GM21381 (cell line): ENCODE results near the gene SORCS2.
"Not testable (repeated sequence)": the region's sequence is repeated elsewhere in the genome, so short reads cannot be mapped to it uniquely, and the experiment has no call there.

Experiments used
- ATAC-seq: cut with Tn5 transposase; IDR thresholded peaks from one replicate; pipeline ENCODE4 v1.9.1; 2021; ENCODE audit warnings: mild to moderate bottlenecking, moderate library complexity; ENCODE audit not compliant: unreplicated experiment

The SORCS2 gene

GRCh38 chr4:7431696-7432530 is 239.6 kb downstream of the SORCS2 start:
- no peak for ATAC-seq

- no peak for ATAC-seq
These were observed 240.4 kb downstream of the SORCS2 start for GRCh38 chr4:7432531-7433375.

- ATAC-seq: no peak
These were observed 241.2 kb downstream of the SORCS2 start for GRCh38 chr4:7433376-7434140.

- ATAC-seq: no peak
These were observed 241.9 kb downstream of the SORCS2 start for GRCh38 chr4:7434141-7434765.

DNA sequence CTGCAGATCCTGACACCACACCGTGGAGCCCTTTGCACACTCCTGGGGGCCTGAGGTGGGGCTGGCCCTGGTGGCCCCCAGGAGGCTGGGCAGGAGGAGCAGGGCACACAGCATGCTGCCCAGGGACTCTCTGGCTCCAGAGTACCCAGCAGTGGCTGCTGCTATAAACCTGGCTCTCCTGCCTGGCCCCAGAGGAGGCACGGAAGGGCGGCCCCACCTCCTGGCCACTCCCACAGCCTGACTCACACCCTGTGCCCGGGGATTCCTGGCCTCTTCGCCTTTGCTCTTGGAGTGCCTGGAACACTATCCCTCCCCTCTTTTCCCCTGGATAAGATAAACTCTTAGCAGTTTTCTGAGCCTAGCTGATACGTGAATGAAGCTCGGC is 242.4 kb downstream of the SORCS2 start, which contains the start of gene PSAPL1:
Gene PSAPL1 (minus strand): TSS at position 165 of the 385 bp plus-strand sequence. CDS start 51 bp downstream, at position 114.
- ATAC-seq: no peak

- no peak for ATAC-seq
These were observed 243.2 kb downstream of the SORCS2 start for GRCh38 chr4:7435471-7436061.

GRCh38 chr4:7436256-7436655 is 243.9 kb downstream of the SORCS2 start:
- no peak for ATAC-seq

DNA sequence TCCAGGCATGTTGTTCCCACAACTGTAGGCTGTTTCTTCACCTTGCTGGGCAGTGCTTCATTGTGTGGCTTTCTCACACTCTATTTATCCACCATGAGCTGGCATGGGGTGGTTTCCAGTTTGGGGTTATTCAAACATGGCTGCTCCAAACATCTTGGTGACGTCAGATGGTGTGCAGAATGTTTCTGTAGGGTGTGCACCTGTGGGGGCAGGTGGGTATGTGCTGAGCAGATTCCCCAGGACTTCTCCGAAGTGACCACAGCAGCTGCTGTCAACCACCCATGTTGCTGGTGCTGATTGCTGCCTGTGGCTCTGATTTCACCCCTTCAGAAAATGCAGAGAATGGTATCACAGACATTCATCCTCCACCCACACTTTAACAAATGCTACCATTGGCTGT is 247.4 kb downstream of the SORCS2 start:
- no peak for ATAC-seq

DNA sequence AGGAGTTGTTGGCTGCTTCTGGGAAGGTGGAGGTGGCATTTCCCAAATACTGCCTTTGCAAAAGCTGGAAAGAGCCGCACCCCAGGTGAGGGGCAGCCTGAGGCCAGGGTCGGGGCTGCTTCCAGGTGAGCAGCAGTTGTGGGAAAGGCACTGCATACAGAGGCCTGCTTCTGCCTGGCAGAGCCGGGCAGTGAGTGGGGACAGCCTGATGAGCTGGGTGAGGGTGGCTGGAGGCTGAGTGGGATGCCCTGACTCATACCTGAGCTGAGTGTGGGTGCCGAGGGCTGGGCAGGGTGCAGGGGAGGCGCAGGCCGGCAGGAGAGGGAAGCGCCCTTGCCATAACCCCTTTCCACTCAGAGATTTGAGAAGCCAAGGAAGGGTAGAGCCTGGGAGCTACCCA is 248.9 kb downstream of the SORCS2 start:
- ATAC-seq: no peak

DNA sequence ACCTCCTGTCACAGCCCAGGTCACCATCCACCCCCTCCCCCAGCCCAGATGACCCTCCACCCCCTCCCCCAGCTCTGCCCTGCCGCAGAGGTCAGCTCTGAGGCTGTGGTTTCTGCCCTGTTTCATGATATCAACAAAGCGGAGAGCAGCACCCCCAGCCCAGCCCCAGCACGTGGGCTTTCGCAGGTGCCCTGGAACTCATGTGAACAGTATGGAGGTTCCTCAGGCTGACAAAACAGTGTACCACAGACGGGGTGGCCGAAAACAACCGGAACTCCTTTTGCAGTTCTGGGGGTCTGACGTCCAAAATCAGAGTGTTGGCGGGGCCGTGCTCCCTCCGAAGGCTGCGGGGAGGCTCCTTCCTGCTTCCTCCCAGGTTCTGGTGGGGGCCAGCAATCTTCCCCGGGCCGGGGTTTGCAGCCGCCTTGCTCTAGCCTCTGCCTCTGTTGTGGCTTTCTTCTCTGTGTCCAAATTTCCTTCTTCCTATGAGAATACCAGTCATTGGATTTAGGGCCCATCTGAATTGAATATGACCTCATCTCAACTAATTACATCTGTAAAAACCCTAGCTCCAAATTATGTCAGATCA is 250.3 kb downstream of the SORCS2 start:
- ATAC-seq: no peak

DNA sequence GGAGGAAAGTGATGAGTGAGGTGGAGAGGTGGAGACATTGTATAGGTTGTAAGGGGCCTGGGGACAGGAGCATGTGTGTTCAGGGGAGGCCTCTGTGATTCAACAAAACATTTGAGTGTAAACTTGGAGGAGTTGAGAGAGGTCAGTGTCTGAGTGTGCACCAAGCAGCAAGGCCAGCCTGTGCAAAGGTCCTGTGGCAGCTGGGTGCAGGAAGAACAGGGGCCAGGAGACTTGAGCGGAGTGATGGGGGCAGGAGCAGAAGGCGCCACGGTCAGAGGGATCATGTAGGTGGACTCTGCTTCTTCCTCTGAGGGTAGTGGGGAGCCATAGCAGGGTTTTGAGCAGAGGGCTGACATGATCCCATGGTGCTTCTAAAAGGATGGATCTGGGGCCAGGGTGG is 252.0 kb downstream of the SORCS2 start:
- ATAC-seq: no peak

DNA sequence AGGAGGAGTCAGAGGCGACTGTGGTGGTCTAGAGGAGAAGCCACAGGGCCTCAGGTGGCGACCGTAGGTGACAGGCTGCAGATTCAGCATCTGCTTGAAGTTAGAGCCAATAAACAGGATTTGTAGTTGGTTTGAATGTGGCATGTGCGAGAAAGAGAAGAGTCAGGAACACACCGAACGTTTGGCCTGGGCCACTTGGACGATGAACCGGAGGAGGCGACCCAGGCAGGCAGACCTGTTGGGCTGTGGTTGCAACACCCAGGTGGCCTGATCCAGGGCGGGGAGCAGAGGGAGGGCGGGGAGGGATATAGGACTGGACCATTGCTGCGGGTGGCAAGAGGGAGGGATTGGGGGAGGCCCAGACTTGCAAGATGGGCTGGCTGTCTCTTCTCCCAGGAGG is 252.4 kb downstream of the SORCS2 start:
- ATAC-seq: no peak

- ATAC-seq: no peak
These were observed 254.9 kb downstream of the SORCS2 start for GRCh38 chr4:7447236-7447635.

- ATAC-seq: no peak
These were observed 255.7 kb downstream of the SORCS2 start for GRCh38 chr4:7448036-7448435.

DNA sequence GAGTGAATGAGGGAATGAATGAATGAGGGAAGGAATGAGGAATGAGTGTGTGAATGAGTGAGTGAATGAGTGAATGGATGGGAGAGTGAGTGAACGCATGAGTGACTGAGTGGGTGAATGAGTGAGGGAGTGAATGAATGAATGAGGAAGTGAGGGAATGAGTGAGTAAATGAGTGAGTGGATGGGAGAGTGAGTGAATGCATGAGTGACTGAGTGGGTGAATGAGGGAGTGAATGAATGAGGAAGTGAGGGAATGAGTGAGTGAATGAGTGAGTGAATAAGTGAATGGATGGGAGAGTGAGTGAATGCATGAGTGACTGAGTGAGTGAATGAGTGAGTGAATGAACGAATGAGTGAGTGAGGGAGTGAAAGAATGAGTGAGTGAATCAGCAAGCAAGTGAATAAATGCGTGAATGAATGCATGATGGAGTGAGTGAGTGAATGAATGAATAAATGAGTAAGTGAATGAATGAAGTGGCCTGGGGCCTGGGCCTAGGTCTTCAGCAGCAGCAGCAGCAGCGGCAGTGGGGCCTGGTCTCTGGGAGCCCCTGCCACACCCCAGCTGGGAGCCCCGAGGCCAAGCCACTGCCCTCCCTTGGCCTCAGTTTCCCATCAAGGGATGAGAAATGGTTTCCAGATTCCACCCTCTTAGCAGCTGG is 258.6 kb downstream of the SORCS2 start:
- ATAC-seq: no peak

- ATAC-seq: no peak
These were observed 259.1 kb downstream of the SORCS2 start for GRCh38 chr4:7451434-7451789.

- ATAC-seq: no peak
These were observed 259.5 kb downstream of the SORCS2 start for GRCh38 chr4:7451800-7452199.

DNA sequence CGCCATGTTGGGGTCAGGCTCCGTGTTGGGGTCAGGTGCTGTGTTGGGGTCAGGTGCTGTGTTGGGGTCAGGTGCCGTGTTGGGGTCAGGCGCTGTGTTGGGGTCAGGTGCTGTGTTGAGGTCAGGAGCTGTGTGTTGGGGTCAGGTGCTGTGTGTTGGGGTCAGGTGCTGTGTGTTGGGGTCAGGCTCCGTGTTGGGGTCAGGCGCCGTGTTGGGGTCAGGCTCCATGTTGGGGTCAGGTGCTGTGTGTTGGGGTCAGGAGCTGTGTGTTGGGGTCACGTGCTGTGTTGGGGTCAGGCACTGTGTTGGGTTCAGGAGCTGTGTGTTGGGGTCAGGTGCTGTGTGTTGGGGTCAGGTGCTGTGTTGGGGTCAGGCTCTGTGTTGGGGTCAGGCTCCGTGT is 260.5 kb downstream of the SORCS2 start:
- ATAC-seq: not testable (repeated sequence)

DNA sequence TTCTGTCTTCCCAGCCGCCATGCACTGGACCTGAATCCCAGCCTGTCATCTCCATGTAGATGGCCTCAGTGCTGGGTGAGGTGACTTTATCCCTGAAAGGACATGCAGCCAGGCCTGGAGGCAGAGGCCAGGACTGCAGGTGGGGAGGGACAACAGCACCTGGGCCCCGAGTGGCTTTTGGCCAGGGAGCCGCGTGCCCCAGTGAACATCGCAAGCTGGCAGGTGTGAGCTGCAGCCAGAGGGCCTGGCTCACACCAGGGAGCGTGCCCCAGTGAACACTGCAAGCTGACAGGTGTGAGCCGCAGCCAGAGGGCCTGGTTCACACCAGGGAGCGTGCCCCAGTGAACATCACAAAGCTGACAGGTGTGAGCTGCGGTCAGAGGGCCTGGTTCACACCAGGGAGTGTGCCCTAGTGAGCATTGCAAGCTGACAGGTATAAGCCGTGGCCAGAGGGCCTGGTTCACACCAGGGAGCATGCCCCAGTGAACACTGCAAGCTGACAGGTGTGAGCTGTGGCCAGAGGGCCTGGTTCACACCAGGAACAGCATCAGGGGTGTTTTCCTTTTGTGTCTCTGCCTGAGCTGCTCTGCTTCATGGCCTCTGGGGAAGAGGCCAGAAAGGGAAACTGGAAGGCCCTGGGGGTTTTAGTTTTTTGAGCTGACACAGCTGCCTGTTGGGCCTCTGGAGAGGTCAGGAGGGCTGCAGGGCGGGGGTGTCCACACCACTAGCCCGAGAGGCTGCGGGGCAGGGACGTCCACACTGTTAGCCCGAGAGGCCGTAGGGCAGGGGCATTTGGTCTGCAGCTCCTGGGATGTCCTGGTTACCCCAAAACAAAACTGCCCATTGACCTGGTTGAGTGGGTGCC is 265.1 kb downstream of the SORCS2 start:
- no peak for ATAC-seq
